GM23248 (cell line): ENCODE data around the gene ANAPC15.

Experiments used
- EZH2 ChIP-seq: fragments of 200-600 bp; sonication (generic); IDR thresholded peaks from 2 replicates; pipeline ENCODE4 v1.6.1; 2018; ENCODE audit warnings: antibody characterized with exemption, mild to moderate bottlenecking; ENCODE audit not compliant: insufficient read depth, poor library complexity, severe bottlenecking
- EZH2phosphoT487 ChIP-seq: fragments of 200-600 bp; sonication (generic); IDR thresholded peaks from 2 replicates; pipeline ENCODE4 v1.6.1; 2018; ENCODE audit warnings: antibody characterized with exemption, moderate library complexity, mild to moderate bottlenecking, low read depth; ENCODE audit not compliant: insufficient read depth

DNA sequence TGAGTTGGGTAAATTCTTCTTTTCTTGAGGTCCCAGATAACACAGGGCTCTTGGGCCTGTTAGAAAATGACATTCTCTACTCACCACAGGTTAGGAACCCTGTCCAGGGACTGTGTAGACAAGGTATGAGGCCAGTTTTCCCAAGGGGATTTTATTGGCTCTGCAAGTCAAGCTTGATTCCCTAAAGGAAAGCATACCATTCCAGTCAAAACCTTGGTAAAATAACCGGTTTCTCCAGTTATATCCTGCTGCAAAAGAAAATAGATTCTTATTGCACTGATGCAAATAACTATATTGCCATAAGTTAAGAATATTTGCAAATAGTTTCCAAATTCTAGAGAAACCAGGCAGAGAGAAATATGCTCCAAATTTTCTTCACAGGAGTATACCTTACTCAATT is 13.5 kb upstream of the ANAPC15 start:
- TF ChIP-seq EZH2phosphoT487: no peak
- TF ChIP-seq EZH2: no peak
